NAMALWA (cell line): ENCODE data around the gene SLC16A1.
"Not testable (repeated sequence)": the region's sequence is repeated elsewhere in the genome, so short reads cannot be mapped to it uniquely, and the experiment has no call there.

ENCODE experiments used
- DNase-seq: peaks from one replicate; pipeline ENCODE4 v3.0.0-alpha.2; 2015; ENCODE audit warnings: low spot score

SLC16A1 gene

DNA sequence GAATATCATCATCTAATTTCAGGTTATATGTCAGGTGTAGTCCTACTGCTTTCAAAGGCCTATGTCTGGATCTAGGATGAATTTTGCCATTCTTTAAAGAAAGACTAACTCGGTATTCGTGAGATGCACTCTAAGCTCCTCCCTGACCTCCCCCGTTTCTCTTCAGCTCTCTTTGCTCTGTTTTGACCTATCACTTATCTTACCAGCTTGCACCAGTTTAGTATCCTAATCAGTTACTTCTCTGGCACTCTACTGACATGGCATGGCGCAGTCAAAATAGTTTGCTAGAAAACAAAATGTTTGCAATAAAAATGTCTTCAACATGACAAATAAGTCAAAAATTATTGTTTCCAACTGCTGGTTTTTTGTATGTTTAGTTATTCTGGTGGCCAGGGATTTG, 8.4 kb upstream of the SLC16A1 start:
- DNase-seq: no peak

DNA sequence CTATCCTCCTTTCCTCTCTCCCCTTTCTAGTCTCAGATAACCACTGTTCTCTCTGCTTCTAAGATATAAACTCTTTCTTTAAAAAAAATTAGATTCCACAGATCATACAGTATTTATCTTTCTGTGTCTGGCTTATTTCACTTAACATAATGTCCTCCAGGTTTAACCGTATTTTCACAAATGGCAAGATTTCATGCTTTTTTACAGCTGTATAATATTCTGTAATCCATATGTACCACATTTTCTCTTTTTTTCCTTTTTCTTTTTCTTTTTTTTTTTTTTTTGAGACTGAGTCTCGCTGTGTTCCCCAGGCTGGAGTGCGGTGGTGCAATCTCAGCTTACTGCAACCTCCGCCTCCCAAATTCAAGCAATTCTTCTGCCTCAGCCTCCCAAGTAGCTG, 5.1 kb upstream of the SLC16A1 start:
- no peak for DNase-seq

DNA sequence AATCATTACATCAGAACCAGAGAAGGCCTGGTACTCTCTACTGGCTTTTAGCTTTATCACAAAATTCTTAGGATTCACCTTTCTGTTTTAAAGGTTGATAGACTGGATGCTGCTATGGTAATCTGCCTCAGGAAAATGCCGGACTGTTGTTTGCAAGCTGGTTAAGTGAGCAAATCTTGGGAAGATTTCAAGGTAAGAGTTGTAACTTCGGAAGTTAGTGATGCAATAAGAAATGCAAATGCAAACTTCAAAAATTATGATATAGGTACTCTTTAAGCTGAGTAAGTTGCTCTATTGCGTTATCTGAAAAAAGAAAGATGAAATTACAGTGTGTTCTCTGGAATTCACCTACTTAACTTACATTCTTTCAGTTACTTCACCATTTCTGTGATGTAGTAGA, 4.4 kb upstream of the SLC16A1 start:
- no peak for DNase-seq

DNA sequence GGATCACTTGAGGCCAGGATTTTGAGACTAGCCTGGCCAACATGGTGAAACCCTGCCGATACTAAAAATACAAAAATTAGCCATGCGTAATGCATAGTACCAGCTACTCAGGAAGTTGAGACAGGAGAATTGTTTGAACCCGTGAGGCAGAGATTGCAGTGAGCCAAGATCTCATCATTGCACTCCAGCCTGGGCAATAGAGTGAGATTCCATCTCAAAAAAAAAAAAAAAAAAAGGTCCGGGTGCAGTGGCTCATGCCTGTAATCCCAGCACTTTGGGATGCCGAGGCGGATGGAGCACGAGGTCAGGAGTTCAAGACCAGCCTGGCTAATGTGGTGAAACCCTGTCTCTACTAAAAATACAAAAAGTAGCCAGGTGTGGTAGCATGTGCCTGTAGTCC, 2.2 kb upstream of the SLC16A1 start:
- DNase-seq: not testable (repeated sequence)

DNA sequence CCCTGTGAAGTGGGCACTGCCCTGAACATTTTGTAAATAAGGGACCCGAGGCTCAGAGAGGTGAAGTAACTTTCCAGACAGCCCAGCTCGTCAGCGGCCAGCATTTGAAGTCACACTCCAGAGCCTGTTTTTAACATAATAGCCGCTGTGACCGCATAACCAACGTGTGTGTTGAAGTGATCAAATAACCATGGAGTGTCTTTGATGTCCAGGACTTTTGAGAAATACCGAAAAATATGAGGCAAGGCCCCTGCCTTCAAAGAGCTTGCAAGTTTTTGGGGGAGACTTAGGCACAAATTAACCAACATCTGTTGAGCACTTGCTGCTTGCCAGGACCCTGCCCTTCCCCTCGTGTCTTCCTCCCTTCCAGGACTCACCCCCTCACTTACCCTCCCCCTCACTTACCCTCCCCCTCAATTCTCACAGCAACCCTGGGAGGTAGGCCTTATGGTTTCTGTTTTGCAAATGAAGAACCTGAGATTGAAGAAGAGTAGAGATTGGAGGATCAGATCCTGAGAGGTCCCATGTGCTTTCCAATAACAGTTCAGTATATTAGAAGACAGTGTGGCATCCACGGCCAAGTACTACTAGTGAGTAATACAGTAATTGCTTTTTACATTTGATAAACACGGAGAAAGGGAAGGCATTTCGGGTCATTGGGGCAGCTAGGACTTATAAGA, 1.3 kb upstream of the SLC16A1 start:
- peak; percentile 91 for DNase-seq

DNA sequence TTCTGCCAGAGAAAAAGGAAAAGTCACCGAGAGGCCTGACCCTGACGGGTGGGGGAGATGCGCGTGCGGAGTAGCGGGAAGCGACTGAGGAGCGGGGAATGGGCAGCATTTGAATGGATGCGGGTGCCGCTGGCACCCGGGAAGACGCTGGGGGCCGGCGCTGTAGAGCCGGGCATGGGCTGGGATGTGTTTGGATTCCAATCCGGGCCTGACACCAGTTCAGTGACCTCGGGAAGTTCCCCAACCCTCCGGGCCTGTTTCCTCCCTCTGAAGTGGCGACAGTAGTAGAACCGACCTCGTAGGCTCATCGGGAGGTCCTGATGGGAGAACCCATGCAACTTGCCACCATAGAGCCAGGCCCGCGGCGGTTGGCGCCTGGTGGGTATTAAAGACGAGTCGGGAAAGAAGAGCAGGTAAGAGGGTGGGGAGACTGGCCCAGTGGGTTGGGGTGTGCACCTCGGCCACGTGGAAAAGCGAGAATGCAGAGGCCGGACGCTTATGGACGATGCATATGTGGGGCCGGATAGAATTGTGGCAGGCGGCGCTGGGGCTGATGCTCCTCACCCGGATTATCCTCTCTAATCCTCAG, 642 bp upstream of the SLC16A1 start:
- peak; percentile 63 for DNase-seq

DNA sequence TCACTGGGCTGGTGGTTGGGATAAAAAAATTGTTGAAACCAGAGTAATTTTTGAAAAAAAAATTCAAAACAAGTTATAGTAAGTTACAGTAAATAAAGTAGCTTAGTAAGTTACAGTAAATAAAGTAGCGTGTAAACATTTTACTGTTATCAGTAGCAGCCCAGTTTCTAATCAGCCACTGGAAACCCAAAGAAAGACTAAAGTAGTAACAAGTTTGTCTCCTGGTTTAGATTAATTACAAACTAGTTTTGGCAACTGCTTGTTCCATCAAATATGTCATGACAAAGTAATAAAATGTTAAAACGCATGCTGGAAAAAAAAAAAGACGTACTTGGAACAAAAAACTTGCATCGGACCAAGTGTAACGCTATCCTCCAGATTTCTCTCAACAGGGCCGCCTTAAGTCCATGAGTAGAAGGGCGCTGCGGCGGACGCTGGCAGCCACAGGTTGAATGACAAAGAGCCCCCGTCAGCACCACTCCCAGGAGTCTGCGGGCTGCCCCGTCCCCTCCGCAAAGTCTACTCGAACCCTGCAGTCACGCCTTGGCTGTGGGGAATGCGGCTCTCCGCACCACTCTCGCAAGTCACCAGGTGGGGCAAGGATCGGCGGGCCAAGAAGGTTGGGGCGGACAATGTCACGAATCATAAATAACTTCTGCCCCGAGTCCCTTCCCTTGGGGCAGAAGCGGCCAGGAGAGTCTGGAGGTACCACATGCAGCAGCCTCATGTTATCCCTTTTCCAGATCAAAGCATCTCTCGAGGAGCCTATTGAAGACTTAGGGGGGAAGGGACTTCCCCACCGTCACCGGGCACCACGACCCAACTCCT, 837 bp downstream of the SLC16A1 start:
- DNase-seq: peak; percentile 82

DNA sequence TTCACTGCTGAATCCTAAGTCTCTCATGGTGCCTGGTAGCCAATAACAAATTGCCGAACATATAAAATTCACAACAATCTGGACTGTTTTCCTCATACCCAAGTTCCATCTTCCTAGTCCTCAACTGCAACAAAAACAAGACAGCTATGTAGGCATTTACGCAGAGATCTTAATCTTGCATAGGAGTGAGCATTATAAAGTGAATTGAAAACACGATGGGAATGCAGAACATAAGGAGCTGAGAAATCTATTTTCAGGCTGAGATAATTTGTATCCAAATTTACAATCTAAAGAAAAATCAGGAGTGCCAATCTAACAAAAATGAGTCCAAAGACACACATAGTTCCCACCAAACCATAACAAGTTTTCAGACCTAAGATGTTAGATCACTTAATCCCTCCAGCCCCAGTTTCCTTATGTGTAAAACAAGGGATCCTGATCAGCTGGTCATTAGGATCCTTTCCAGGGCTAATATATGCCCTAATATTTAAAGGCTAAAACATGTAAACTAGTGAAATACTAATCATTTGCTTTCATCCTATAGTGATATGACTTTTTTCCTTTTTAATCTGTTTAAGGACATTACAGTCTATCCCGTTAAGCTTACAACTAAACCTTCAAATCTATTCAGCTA, 1.9 kb downstream of the SLC16A1 start:
- DNase-seq: no peak

DNA sequence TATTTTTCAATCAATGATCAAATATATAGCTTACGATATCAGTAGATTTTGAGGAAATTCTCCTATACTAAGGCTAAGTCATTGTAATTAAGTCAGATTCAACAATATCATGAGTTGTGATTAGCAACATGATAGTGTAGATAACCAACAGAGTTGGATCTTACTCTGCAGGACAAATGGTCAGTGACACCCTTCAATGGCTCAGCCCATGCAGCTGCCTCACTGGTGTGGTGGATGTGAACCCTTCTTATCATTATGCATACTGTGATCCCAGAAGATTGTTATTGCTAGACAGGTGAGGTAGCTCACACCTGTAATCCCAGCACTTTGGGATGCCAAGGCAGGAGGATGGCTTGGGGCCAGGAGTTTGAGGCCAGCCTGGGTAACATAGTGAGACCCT, 5.6 kb downstream of the SLC16A1 start:
- no peak for DNase-seq

DNA sequence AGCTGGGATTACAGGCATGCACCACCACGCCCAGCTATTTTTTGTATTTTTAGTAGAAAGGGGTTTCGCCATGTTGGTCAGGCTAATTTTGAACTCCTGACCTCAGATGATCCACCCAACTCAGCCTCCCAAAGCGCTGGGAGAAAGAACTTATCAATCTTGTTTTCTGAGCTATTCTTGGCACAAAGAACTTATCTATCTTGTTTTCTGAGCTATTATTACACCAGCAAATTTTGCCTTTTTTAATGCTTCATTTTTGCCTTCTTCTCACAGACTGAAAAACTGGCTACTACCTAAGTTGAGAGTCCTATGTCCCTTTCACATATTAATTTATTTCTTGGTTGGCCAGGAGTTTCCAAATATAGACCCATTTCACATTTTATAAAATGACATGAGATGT, 9.3 kb downstream of the SLC16A1 start:
- no peak for DNase-seq

DNA sequence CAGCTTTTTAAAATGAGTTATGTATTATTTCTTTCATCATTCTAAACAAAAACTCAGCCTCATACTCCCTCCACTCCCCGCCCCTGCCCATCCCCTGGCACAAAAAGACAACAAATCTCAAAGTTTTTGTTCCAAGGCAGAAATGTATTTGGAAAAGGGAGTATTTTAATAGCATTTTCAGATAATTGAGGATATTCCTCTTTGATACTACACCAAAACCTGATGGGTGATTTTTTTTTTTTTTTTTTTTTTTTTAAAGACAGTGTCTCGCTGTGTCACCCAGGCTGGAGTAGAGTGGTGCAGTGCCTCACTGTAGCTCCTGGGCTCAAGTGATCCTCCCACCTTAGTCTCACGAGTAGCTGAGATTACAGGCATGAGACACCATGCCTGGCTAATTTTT, 16.2 kb downstream of the SLC16A1 start:
- DNase-seq: no peak

DNA sequence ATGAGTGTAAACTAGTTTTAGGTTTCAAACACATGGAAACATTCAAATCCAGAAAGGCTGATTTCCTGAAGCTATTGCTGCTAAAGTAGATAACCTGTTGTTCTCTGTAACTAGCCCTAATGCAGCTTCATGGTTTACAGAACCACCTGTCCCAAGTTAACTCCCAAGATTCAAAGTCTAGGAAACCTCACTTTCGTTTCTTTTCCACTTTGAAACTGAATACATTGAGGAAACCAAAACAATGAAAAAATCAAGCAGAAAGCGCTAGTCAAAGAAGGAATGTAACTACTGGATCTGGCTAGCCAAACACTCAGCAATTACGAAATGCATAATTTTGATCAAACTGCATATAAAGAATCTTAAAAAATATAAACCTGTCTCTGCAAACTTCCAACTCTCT, 17.8 kb downstream of the SLC16A1 start:
- peak; percentile 38 for DNase-seq

DNA sequence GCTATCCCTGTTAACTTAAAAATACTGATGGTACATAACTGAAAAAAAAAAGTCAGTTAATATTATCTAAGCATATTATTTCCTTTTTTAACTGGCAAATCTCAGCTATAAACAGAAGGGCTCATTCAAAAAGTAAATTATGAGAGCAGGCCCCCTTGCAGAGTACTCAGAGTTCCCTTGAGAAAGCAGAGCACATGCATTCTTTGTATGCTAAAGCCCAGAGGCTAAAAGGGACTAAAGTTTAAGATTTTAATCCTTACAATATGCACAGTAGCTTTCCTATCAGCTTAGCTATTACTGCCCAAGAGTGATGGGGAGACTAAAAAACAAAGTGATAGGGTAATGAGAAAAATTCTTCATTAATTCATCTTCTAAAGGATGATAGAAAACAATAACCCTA, 18.5 kb downstream of the SLC16A1 start:
- DNase-seq: no peak

DNA sequence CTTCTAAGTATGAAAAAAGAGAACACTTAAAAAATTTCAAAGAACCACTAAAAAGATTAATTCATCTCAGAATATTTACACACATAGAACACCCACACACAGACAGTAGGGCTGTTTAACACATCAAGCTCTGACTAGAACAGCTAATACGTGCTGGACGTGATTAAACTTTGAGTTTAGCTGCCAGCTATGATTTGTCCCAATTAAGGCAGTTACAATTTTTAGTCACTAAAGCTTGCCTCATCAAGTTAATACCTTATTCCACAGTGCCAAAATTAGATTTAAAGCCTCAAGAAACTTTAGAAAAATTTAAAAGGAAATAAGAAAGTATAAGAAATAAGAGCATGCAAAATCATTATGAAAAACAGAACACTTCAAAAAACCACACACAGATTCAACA, 18.9 kb downstream of the SLC16A1 start:
- no peak for DNase-seq

DNA sequence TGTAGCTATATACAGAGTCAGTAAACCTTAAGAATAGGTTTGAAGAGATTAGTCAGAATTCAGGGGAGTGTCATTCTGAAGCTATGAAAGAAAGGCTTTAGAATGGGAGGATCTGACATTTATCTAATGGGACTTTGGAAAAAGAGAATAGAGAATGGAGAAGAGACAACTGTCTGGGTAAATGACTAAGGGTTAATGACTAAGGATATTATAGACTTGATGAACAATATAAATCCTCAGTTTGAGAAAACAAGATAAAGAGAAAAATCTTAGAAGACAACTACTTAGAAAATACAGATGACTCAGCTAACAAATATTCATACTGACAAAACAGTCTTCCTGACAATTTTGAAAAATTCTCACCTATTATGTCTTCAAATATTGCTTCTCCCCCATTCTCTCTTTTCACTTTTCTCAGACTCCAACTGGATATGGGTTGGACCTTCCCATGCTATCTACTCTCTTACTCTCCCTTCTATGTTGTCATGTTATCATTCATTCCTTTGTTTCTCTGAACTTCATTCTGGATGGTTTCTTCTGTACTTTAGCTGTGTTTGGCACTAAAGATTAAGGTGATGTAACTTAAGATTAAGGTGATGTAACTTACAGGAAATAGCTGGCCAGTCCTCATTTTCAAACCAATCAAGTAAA, 20.4 kb downstream of the SLC16A1 start:
- DNase-seq: no peak

DNA sequence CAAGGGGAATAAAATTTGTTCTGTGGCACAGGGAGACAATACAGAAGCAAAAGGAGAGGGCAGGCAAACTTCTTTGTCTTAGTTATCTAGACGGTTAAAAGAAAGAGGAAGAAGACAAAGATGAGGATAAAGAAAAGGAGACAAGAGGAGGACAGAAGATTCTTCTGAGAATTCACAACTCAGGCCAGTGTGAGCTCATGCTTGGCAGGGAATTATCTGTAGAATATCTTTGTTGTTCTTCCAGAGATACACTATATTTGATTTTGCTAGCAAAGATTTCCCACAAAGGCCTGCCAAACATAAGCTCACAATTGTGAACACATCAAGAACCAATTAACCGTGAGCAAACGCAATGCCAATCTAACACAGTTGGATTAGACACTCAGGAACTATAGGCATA, 21.4 kb downstream of the SLC16A1 start:
- no peak for DNase-seq

DNA sequence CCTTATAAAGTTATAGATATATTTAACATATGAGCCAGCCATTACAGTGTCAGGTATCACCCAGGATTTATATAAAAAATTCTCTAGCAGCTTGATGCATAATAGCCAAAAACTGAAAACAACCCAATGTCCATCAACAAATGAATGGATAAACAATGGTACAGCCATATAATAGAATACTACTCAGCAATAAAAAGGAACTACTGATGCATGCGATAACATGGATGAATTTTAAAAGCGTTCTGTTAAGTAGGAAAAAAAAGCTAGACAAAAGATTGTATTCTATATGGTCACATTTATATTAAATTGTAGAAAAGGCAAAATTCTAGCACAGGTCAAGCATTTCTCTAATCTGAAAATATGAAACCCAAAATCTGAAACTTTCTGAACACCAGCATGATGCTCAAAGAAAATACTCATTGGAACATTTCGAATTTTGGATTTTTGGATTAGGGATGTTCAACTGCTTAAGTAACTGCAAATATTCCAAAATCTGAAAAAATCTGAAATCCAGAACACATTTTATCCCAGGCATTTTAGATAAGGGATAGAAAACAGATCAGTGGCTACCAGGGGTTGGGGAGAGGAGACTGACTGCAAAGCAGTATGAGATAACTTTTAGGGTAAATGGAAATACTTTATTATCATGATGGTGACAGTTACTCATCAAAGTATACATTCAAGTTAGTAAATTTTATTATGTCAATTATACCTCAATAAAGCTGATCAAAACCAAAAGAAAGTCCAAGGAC, 22.0 kb downstream of the SLC16A1 start:
- DNase-seq: no peak

DNA sequence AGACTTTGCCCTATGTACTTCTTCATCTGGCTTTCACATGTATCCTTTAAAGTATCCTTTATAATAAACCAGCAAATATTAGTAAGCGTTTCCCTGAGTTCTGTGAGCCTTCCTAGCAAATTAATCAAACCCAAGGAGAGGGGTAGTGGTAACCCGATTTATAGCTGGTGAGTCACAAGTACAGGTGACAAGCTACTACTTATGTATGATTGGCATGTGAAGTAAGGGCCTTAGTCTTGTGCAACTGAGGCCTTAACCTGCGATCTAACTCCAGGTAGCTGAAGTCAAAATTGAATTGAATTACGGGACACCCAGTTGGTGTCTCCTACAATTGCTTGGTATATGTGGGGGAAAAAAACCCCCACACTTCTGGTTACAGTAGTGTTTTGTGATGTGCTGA, 26.0 kb downstream of the SLC16A1 start:
- DNase-seq: no peak

DNA sequence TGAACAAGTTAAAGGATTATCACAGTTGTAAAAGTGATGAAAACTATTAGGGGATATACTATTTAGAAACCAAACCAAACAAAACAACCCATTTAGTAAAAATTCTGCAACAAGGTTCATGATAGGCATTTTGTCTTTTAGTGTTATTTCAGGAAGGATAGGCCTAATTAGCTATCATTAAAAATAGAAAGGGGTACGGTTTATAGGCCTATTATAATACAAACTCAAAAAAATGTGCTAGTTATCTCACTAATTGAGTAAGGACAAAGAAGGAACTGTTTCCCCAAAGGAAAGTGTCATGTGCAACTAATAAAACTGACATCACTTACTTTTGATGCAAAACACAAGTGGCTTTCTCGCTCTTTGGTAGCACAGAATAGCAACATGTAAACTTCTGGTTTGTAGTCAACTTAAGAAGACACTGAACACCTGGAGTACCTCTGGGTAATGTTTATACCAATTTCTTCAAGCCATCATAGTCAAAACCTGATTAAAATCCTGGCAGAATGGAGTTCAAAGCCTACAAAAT, 28.5 kb downstream of the SLC16A1 start:
- no peak for DNase-seq

DNA sequence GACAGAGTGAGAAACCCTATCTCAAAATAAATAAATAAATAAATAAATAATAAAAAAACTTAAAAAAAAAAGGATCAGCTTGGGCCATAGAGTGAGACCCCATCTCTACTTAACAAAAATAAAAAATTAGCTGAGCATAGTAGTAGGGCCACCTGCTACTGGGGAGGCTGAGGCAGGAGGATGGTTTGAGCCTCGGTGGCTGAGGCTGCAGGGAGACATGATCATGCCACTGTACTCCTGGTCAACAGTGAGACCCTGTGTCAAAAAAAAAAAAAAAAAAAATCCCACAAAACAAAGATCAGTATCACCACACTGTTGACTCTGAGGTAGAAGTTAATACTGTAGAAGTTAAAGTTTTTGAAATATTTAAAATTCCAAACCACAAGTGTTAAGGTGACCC, 29.1 kb downstream of the SLC16A1 start:
- no peak for DNase-seq

DNA sequence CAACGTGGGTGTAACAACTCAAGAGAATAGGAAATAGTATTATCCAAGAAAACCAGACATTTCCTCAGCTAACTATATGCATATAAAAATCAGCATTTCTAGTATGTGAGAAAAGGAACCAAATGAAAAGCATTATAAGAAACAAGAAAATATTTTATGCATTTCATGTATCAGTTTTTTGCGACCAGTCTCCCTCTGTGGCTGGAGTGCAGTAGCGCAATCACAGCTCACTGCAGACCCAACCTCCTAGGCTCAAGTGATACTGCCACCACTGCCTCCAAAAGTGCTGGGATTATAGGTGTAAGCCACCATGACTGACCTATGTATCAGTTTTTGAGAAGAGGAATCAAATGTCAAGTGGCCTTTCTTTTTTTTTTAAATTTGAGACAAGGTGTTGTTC, 31.0 kb downstream of the SLC16A1 start:
- no peak for DNase-seq
